ENCODE measurements around the gene CAMTA1. TPM values are rescaled to one million over a fixed set of nuclear protein-coding genes. Genes with fewer than 3 reads are reported as not detected.

CAMTA1 gene
- total RNA-seq, 6 experiments from 2014 or later: 78.1 to 96.6 (median 86.1) TPM

DNA sequence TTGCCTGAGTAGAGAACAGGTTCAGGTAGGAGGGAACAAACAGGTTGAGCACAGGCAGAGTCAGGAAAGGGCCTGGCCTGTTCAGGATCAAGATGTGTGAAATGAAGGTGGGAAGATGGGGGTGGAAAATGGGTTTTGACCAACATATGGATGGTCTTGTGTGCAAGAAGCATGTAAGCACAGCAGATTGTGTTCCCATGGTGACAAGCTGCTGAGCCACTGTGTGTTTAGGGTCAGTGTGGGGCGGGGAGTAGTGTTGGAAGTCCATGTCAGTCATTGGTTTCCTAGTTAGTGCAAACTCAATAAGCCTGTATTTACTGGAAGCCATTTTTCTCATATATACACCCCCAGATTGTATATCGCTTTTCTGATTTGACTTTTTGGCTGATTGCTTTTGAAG lies 111.9 kb downstream of the CAMTA1 start:
- Mint-ChIP-seq H3K4me3 (no peak overlapping the region), H3K9me3 (no peaks in the 10 kb centered on the region), H3K4me1 (ENCODE audit: low read depth) (peaks cover 4% of the 10 kb centered on the region; the same call in 1 of the 2 replicates), H3K36me3 (ENCODE audit: low read depth) (no peaks in the 10 kb centered on the region), H3K27me3 (ENCODE audit: insufficient read depth) (no peaks in the 10 kb centered on the region; the same call in 1 of the 2 replicates), H3K27ac (no peak overlapping the region)
- TF ChIP-seq, protein P1, sequence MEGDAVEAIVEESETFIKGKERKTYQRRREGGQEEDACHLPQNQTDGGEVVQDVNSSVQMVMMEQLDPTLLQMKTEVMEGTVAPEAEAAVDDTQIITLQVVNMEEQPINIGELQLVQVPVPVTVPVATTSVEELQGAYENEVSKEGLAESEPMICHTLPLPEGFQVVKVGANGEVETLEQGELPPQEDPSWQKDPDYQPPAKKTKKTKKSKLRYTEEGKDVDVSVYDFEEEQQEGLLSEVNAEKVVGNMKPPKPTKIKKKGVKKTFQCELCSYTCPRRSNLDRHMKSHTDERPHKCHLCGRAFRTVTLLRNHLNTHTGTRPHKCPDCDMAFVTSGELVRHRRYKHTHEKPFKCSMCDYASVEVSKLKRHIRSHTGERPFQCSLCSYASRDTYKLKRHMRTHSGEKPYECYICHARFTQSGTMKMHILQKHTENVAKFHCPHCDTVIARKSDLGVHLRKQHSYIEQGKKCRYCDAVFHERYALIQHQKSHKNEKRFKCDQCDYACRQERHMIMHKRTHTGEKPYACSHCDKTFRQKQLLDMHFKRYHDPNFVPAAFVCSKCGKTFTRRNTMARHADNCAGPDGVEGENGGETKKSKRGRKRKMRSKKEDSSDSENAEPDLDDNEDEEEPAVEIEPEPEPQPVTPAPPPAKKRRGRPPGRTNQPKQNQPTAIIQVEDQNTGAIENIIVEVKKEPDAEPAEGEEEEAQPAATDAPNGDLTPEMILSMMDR (IDR thresholded peaks at IDR 0.05): no peak
- DNase-seq: no peak

DNA sequence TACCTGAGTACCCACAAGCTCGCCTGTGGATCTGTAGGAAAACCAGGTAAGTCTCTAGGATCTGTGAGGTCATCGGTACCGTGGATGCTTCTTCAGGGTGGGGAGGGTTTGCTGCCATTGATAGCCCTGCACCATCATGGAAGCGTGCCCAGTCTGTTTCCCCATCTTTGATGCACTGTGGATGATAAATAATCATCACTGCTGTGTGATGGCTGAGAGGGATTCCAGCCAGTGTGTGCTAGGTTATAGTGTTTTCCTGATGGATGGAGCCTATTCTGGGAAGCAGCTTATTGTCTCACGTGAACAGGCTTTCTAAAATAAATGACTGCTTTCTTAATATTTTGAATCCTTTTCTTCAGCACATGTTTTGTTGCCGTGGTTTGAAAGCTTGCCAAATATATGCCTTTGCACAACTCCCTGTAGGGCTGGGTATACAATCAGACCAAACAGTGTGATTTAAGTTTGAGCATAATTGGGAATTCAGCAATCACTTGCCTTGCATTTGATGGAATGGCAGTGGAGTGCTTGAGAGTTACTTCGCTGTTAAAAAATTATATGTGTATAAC lies 113.8 kb downstream of the CAMTA1 start:
- DNase-seq: no peak
- TF ChIP-seq, protein P1 (IDR thresholded peaks at IDR 0.05): no peak

DNA sequence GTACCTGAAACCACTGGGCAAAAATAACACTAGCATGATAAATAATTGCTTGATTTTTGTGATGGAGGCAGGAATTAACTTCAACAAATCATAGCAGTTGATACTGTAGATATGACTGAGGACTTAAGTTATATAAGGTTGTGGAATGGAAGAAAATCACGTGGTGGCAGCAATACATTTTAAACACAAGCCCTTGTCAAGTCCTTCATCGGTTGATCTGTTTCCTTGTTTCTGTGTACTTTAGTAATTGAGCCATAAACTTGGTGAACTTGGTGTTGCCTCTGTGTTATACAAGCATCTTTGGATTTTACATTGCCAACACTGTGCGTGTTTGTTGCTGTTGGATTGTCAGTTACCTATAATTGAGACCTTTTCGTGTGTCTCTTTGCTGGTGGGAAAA lies 114.4 kb downstream of the CAMTA1 start:
- H3K27me3 Mint-ChIP-seq (ENCODE audit: insufficient read depth): peaks cover 2% of the 10 kb centered on the region
- H3K27ac Mint-ChIP-seq: no peak overlapping the region
- DNase-seq: no peak
- H3K4me3 Mint-ChIP-seq: no peak overlapping the region
- H3K9me3 Mint-ChIP-seq: no peaks in the 10 kb centered on the region
- no peaks in the 10 kb centered on the region for H3K4me1 Mint-ChIP-seq (ENCODE audit: low read depth)
- TF ChIP-seq, protein P1 (IDR thresholded peaks at IDR 0.05): no peak
- H3K36me3 Mint-ChIP-seq (ENCODE audit: low read depth): no peaks in the 10 kb centered on the region

More for the DNA sequence above, 113.8 kb downstream of the CAMTA1 start:
- no peak overlapping the region for H3K27ac Mint-ChIP-seq
- H3K27me3 Mint-ChIP-seq (ENCODE audit: insufficient read depth): peaks cover 2% of the 10 kb centered on the region
- H3K36me3 Mint-ChIP-seq (ENCODE audit: low read depth): no peaks in the 10 kb centered on the region
- no peaks in the 10 kb centered on the region for H3K9me3 Mint-ChIP-seq
- no peak overlapping the region for H3K4me3 Mint-ChIP-seq
- H3K4me1 Mint-ChIP-seq (ENCODE audit: low read depth): no peaks in the 10 kb centered on the region

DNA sequence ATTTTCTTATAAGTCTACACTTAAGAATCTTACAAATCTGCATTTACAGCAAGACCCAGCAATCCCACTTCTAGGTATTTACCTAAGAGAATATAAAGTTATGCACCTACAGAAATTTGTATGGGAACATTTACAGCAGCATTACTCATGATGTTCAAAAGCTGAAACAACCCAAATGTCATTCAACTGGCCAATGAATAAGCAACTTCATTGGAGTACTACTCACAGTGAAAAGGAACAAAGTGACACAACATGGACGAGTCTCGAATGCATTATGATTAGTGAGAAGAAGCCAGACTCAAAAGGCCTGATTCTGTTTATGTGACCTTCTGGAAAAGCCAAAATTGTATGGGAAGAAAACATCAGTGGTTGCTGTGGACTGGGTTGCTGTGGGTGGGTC lies 116.9 kb downstream of the CAMTA1 start:
- H3K36me3 Mint-ChIP-seq (ENCODE audit: low read depth): no peaks in the 10 kb centered on the region
- no peaks in the 10 kb centered on the region for H3K4me1 Mint-ChIP-seq (ENCODE audit: low read depth)
- DNase-seq: no peak
- H3K27me3 Mint-ChIP-seq (ENCODE audit: insufficient read depth): peaks cover 6% of the 10 kb centered on the region
- H3K9me3 Mint-ChIP-seq: no peaks in the 10 kb centered on the region
- no peak overlapping the region for H3K4me3 Mint-ChIP-seq
- TF ChIP-seq, protein P1 (IDR thresholded peaks at IDR 0.05): no peak
- H3K27ac Mint-ChIP-seq: no peak overlapping the region

DNA sequence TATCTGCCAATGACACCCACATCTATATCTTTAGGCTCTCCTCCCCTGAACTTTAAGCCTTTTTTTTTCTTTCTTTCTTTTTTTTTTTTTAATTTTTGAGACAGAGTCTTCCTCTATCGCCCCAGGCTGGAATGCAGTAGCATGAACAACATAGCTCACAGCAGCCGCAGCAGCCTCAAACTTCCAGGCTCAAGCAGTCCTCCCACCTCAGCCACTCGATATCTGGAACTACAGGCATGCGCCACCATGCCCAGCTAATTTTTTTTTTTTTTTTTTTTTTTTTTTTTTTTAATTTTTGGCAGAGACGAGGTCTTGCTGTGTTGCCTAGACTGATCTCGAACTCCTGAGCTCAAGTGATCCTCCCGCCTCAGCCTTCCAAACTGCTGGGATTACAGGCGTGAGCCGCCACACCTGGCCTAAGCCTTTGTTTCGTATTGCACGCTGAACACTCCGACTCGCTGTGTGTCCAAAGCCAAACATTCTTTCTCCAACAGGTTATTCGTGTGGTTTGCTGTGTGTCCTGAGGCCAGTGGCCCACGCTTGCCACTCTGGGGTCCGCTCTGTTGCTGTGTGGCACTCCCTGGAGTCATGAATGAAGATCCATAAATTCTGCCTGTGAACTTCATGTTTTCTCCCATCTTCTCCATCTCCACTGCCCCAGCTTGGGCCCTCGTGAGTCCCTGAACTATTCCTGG lies 119.4 kb downstream of the CAMTA1 start:
- no peaks in the 10 kb centered on the region for H3K9me3 Mint-ChIP-seq
- TF ChIP-seq, protein P1 (IDR thresholded peaks at IDR 0.05): no peak

More for the DNA sequence above, 119.4 kb downstream of the CAMTA1 start:
- peaks cover 8% of the 10 kb centered on the region for H3K27me3 Mint-ChIP-seq (ENCODE audit: insufficient read depth)
- no peak overlapping the region for H3K27ac Mint-ChIP-seq
- H3K4me3 Mint-ChIP-seq: no peak overlapping the region
- no peak for DNase-seq
- no peaks in the 10 kb centered on the region for H3K4me1 Mint-ChIP-seq (ENCODE audit: low read depth)
- H3K36me3 Mint-ChIP-seq (ENCODE audit: low read depth): no peaks in the 10 kb centered on the region
